ENCODE data around the gene SIK3. TPM values are rescaled to one million over a fixed set of nuclear protein-coding genes. Genes with fewer than 3 reads are reported as not detected.

SIK3 gene
- total RNA-seq, 1 donor, result 107 TPM

- no peak for DNase-seq (ENCODE audit: low read depth in 2 of 3, low spot score in 2 of 3)
Observed at GRCh38 chr11:116831790-116832349, 266.4 kb downstream of the SIK3 start.

GRCh38 chr11:116830184-116830912, 267.9 kb downstream of the SIK3 start:
- no peak for DNase-seq (ENCODE audit: low read depth in 2 of 3, low spot score in 2 of 3)

GRCh38 chr11:116829525-116830183, 268.6 kb downstream of the SIK3 start, which contains the start of gene APOC3:
APOC3 (plus strand) TSS chr11:116829907; CDS start chr11:116830583, 676 bp downstream.
- DNase-seq (ENCODE audit: low read depth in 2 of 3, low spot score in 2 of 3), result no peak

- no peak for DNase-seq (ENCODE audit: low read depth in 2 of 3, low spot score in 2 of 3)
Observed at GRCh38 chr11:116828632-116829524, 269.4 kb downstream of the SIK3 start.

GRCh38 chr11:116827461-116827860, 270.8 kb downstream of the SIK3 start:
- DNase-seq (ENCODE audit: low read depth in 2 of 3, low spot score in 2 of 3), result no peak

- no peak for DNase-seq (ENCODE audit: low read depth in 2 of 3, low spot score in 2 of 3)
Observed at GRCh38 chr11:116826751-116827431, 271.3 kb downstream of the SIK3 start.

- DNase-seq (ENCODE audit: low read depth in 2 of 3, low spot score in 2 of 3), result no peak
Observed at GRCh38 chr11:116825854-116826750, 272.1 kb downstream of the SIK3 start.

GRCh38 chr11:116825434-116825833, 272.8 kb downstream of the SIK3 start:
- no peak for DNase-seq (ENCODE audit: low read depth in 2 of 3, low spot score in 2 of 3)

GRCh38 chr11:116823031-116823843, 275.0 kb downstream of the SIK3 start, which contains the start of gene APOA4:
APOA4 (minus strand) TSS chr11:116823304; CDS start chr11:116823191, 113 bp downstream.
- no peak for DNase-seq (ENCODE audit: low read depth in 2 of 3, low spot score in 2 of 3)

GRCh38 chr11:116822575-116822974, 275.7 kb downstream of the SIK3 start:
- no peak for DNase-seq (ENCODE audit: low read depth in 2 of 3, low spot score in 2 of 3)

- DNase-seq (ENCODE audit: low read depth in 2 of 3, low spot score in 2 of 3), result no peak
Observed at GRCh38 chr11:116821050-116821918, 276.9 kb downstream of the SIK3 start.

- no peak for DNase-seq (ENCODE audit: low read depth in 2 of 3, low spot score in 2 of 3)
Observed at GRCh38 chr11:116819049-116819448, 279.2 kb downstream of the SIK3 start.

GRCh38 chr11:116814502-116814901, 283.7 kb downstream of the SIK3 start:
- no peak for DNase-seq (ENCODE audit: low read depth in 2 of 3, low spot score in 2 of 3)

GRCh38 chr11:116813781-116814471, 284.3 kb downstream of the SIK3 start:
- DNase-seq (ENCODE audit: low read depth in 2 of 3, low spot score in 2 of 3), result no peak

- no peak for DNase-seq (ENCODE audit: low read depth in 2 of 3, low spot score in 2 of 3)
Observed at GRCh38 chr11:116813170-116813569, 285.1 kb downstream of the SIK3 start.

GRCh38 chr11:116812109-116812508, 286.1 kb downstream of the SIK3 start:
- no peak for DNase-seq (ENCODE audit: low read depth in 2 of 3, low spot score in 2 of 3)

- DNase-seq (ENCODE audit: low read depth in 2 of 3, low spot score in 2 of 3), result no peak
Observed at GRCh38 chr11:116811194-116811593, 287.0 kb downstream of the SIK3 start.
